Hepatocyte (in vitro differentiated cells): Measurements from ENCODE around the gene RETN. TPM values are rescaled to one million over a fixed set of nuclear protein-coding genes. Genes with fewer than 3 reads are reported as not detected.

Experiments used
- DNase-seq: peaks from one replicate; pipeline ENCODE4 v3.0.0-alpha.2; 2016; ENCODE audit warnings: low spot score
- H2AFZ ChIP-seq: fragments of 200-600 bp; sonication (generic); 2 replicates; pipeline ENCODE4 v1.6.0; 2016; ENCODE audit warnings: antibody characterized with exemption, mild to moderate bottlenecking
- H3K27ac ChIP-seq: fragments of 200-600 bp; sonication (generic); 2 replicates; pipeline ENCODE4 v1.5.1; 2016; ENCODE audit warnings: mild to moderate bottlenecking
- H3K27me3 ChIP-seq: fragments of 200-600 bp; sonication (generic); 2 replicates; pipeline ENCODE4 v1.6.1; 2016
- H3K36me3 ChIP-seq: fragments of 200-600 bp; sonication (generic); replicated peaks from 2 replicates; pipeline ENCODE4 v1.5.1; 2016; ENCODE audit warnings: low read depth; ENCODE audit not compliant: insufficient read depth
- H3K4me1 ChIP-seq: fragments of 200-600 bp; sonication (generic); 2 replicates; pipeline ENCODE4 v1.5.1; 2016; ENCODE audit warnings: mild to moderate bottlenecking, moderate library complexity; ENCODE audit not compliant: insufficient read depth
- H3K4me2 ChIP-seq: fragments of 200-600 bp; sonication (generic); 2 replicates; pipeline ENCODE4 v1.6.0; 2016
- H3K4me3 ChIP-seq: fragments of 200-600 bp; sonication (generic); 2 replicates; pipeline ENCODE4 v1.5.1; 2016; ENCODE audit warnings: mild to moderate bottlenecking
- H3K79me2 ChIP-seq: fragments of 200-600 bp; sonication (generic); 2 replicates; pipeline ENCODE4 v1.6.0; 2017; ENCODE audit warnings: mild to moderate bottlenecking
- H3K9me2 ChIP-seq: fragments of 200-600 bp; sonication (generic); replicated peaks from 2 replicates; pipeline ENCODE4 v1.6.0; 2017; ENCODE audit warnings: mild to moderate bottlenecking; ENCODE audit not compliant: insufficient read depth
- H3K9me3 ChIP-seq: fragments of 200-600 bp; sonication (generic); 2 replicates; pipeline ENCODE4 v1.5.1; 2016; ENCODE audit warnings: low read depth, mild to moderate bottlenecking
- H4K20me1 ChIP-seq: fragments of 200-600 bp; sonication (generic); 2 replicates; pipeline ENCODE4 v1.6.0; 2016; ENCODE audit warnings: mild to moderate bottlenecking; ENCODE audit not compliant: insufficient read depth, poor library complexity, severe bottlenecking
- EZH2 ChIP-seq: fragments of 200-600 bp; sonication (generic); IDR thresholded peaks from 2 replicates; pipeline ENCODE4 v1.6.1; 2016; ENCODE audit warnings: antibody characterized with exemption, mild to moderate bottlenecking, borderline replicate concordance
- EZH2phosphoT487 ChIP-seq: fragments of 200-600 bp; sonication (generic); IDR thresholded peaks from one replicate; pipeline ENCODE4 v1.6.1; 2018; ENCODE audit warnings: antibody characterized with exemption, mild to moderate bottlenecking, low read depth, moderate library complexity; ENCODE audit not compliant: unreplicated experiment, severe bottlenecking
- WGBS: methylation state at CpG from one replicate; pipeline ENCODE4 v1.1.6; 2016; ENCODE audit warnings: low lambda C conversion rate; ENCODE audit errors: missing lambda C conversion rate; 5-methylcytosine and 5-hydroxymethylcytosine counted together
- polyA plus RNA-seq: library from polyadenylated mRNA; unstranded; fragments of >200 nt; fragmentation: Nextera tagmentation; extraction: Ambion mirVana; gene quantifications from 2 replicates; pipeline ENCODE4 v1.2.1, GENCODE V29; 2016
- total RNA-seq: library from RNA; depleted of rRNA; stranded (reverse); fragments of >200 nt; gene quantifications from 2 replicates; pipeline ENCODE4 v1.2.3, GENCODE V29; 2014
- TF ChIP-seq, protein P1 (sequence below): fragments of 200-600 bp; sonication (generic); IDR thresholded peaks from 2 replicates; pipeline ENCODE4 v1.5.1; 2016; ENCODE audit warnings: antibody characterized with exemption, mild to moderate bottlenecking; ENCODE audit not compliant: poor library complexity

Gene RETN
- total and polyA plus RNA-seq, 2 experiments from 2014 or later, result 0.74 TPM; not detected in 1

DNA sequence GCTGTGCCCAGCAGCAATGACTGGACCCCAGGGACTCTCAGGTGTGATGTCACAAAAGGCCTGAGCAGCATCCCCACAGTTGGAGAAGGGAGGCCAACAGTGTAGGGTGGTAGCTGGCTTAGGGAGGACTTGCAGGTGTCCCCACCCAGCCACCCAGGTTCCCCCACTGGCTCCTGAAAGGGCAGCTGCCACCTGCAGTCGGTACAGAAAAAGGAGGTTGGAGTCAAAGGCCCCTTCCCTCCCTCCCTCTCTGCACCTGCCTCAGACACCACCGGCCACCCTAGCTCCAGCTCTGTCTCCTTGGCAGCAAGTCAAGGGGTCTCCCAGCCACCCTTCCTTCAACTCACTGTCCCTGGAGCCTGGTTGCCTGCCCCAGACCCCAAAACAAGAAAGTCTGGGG is 35.2 kb upstream of the RETN start, which contains the start of gene PCP2:
Gene PCP2 (minus strand): TSS at position 22 of the 400 bp plus-strand sequence. CDS start 262 bp downstream, outside the sequence.
- TF ChIP-seq EZH2 (no peak), EZH2phosphoT487 (no peak)
- TF ChIP-seq, protein P1, sequence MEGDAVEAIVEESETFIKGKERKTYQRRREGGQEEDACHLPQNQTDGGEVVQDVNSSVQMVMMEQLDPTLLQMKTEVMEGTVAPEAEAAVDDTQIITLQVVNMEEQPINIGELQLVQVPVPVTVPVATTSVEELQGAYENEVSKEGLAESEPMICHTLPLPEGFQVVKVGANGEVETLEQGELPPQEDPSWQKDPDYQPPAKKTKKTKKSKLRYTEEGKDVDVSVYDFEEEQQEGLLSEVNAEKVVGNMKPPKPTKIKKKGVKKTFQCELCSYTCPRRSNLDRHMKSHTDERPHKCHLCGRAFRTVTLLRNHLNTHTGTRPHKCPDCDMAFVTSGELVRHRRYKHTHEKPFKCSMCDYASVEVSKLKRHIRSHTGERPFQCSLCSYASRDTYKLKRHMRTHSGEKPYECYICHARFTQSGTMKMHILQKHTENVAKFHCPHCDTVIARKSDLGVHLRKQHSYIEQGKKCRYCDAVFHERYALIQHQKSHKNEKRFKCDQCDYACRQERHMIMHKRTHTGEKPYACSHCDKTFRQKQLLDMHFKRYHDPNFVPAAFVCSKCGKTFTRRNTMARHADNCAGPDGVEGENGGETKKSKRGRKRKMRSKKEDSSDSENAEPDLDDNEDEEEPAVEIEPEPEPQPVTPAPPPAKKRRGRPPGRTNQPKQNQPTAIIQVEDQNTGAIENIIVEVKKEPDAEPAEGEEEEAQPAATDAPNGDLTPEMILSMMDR, result no peak
- H3K4me1 ChIP-seq, result peaks cover 10% of the 10 kb centered on the region
- WGBS, result 28% methylated on average over 2 of the region's 2 CpGs
- no peaks in the 10 kb centered on the region for H3K36me3 ChIP-seq
- no peaks in the 10 kb centered on the region for H3K9me3 ChIP-seq
- peaks cover 36% of the 10 kb centered on the region for H3K79me2 ChIP-seq
- no peak within 1 kb of the TSS for H2AFZ ChIP-seq
- no peaks in the 10 kb centered on the region for H3K9me2 ChIP-seq
- no peak within 1 kb of the TSS for H3K27ac ChIP-seq
- DNase-seq, result no peak
- H3K4me2 ChIP-seq, result no peak within 1 kb of the TSS
- no peak within 1 kb of the TSS for H3K4me3 ChIP-seq
- no peaks in the 10 kb centered on the region for H4K20me1 ChIP-seq
- H3K27me3 ChIP-seq, result no peaks in the 10 kb centered on the region

DNA sequence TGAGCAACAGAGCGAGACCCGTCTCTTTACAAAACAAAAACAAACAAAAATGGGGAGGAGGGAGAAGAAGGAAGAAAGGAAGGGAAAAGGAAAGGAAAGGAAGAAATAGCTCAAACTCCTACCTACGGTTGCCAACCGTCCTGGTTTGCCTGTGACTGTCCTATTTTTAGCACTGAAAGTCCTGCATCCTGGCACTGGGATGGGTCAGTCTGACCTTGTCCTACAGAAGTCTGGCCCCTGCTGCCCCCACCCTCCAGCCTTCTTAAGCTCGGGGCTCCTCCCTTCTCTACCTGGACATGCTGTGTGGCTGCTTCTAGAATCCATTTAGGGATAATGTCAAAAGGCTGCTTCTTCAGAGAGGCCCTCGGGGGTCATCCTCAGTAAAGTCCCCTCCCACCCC is 33.2 kb upstream of the RETN start:
- Histone ChIP-seq H3K79me2 (peaks cover 20% of the 10 kb centered on the region), H3K36me3 (no peaks in the 10 kb centered on the region), H3K4me2 (no peak overlapping the region), H3K27me3 (no peaks in the 10 kb centered on the region), H3K4me1 (peaks cover 5% of the 10 kb centered on the region), H3K27ac (no peak overlapping the region), H3K9me3 (no peaks in the 10 kb centered on the region), H3K9me2 (no peaks in the 10 kb centered on the region), H3K4me3 (no peak overlapping the region), H2AFZ (no peak overlapping the region), H4K20me1 (no peaks in the 10 kb centered on the region)
- 65% methylated on average over 6 of the region's 6 CpGs for WGBS
- TF ChIP-seq EZH2phosphoT487, result no peak
- TF ChIP-seq, protein P1, result no peak
- TF ChIP-seq EZH2, result no peak
- no peak for DNase-seq

- Histone ChIP-seq H3K4me3 (no peak overlapping the region), H3K27ac (no peak overlapping the region)
Measured at GRCh38 chr19:7636317-7636690, 32.5 kb upstream of the RETN start.

More at GRCh38 chr19:7636317-7636690, 32.5 kb upstream of the RETN start:
- WGBS, result 88% methylated on average over 16 of the region's 16 CpGs
- TF ChIP-seq EZH2 (no peak), EZH2phosphoT487 (no peak)
- TF ChIP-seq, protein P1, result no peak
- DNase-seq, result no peak
- H4K20me1 ChIP-seq, result no peaks in the 10 kb centered on the region
- H3K27me3 ChIP-seq, result no peaks in the 10 kb centered on the region
- H3K9me2 ChIP-seq, result no peaks in the 10 kb centered on the region
- no peaks in the 10 kb centered on the region for H3K36me3 ChIP-seq
- peak overlapping the region; percentile 80 for H3K4me2 ChIP-seq
- peaks cover 15% of the 10 kb centered on the region for H3K79me2 ChIP-seq
- peak overlapping the region; percentile 82 for H2AFZ ChIP-seq
- peaks cover 4% of the 10 kb centered on the region for H3K4me1 ChIP-seq
- H3K9me3 ChIP-seq, result no peaks in the 10 kb centered on the region
